Neural crest cell (in vitro differentiated cells): ENCODE data around the gene CERS6. TPM values are rescaled to one million over a fixed set of nuclear protein-coding genes. Genes with fewer than 3 reads are reported as not detected.

ENCODE experiments used
- DNase-seq: peaks from one replicate; pipeline ENCODE4 v3.0.0; 2021; ENCODE audit warnings: low read depth, mixed read lengths, low spot score
- H3K27ac Mint-ChIP-seq: one replicate; pipeline ENCODE4 v1.8.0; 2021; ENCODE audit warnings: mild to moderate bottlenecking, mixed read lengths; ENCODE audit not compliant: unreplicated experiment
- H3K27me3 Mint-ChIP-seq: 2 replicates; pipeline ENCODE4 v1.8.0; 2021; ENCODE audit warnings: low read depth, mild to moderate bottlenecking, mixed read lengths
- H3K36me3 Mint-ChIP-seq: 2 replicates; pipeline ENCODE4 v1.8.0; 2021; ENCODE audit warnings: low read depth, mild to moderate bottlenecking, mixed read lengths
- H3K4me1 Mint-ChIP-seq: 2 replicates; pipeline ENCODE4 v1.8.0; 2021; ENCODE audit warnings: mixed read lengths
- H3K4me3 Mint-ChIP-seq: one replicate; pipeline ENCODE4 v1.8.0; 2021; ENCODE audit warnings: mild to moderate bottlenecking, mixed read lengths
- H3K9me3 Mint-ChIP-seq: 2 replicates; pipeline ENCODE4 v1.8.0; 2021; ENCODE audit warnings: mixed read lengths
- CTCF ChIP-seq: fragments of 200-600 bp; sonication (generic); conservative IDR thresholded peaks from 2 replicates; pipeline ENCODE4 v1.5.0; 2021; ENCODE audit warnings: antibody characterized with exemption, mild to moderate bottlenecking
- total RNA-seq: library from RNA; stranded (reverse); gene quantifications from 2 replicates; pipeline ENCODE4 v1.2.1, GENCODE V29; 2021

The CERS6 gene
- total RNA-seq, 1 donor from 2014 or later, result 27.4 TPM

GRCh38 chr2:168459256-168459655 lies 3.2 kb downstream of the CERS6 start:
- Mint-ChIP-seq H3K4me1 (peaks cover 32% of the 10 kb centered on the region), H3K4me3 (peak overlapping the region; percentile 73), H3K27me3 (no peaks in the 10 kb centered on the region), H3K36me3 (peaks cover 3% of the 10 kb centered on the region), H3K27ac (no peak overlapping the region), H3K9me3 (no peaks in the 10 kb centered on the region)
- no peak for TF ChIP-seq CTCF
- DNase-seq, result no peak

- DNase-seq, result no peak
- TF ChIP-seq CTCF, result no peak
- H3K36me3 Mint-ChIP-seq, result peaks cover 3% of the 10 kb centered on the region
- no peak overlapping the region for H3K27ac Mint-ChIP-seq
- H3K9me3 Mint-ChIP-seq, result peaks cover 2% of the 10 kb centered on the region
- no peaks in the 10 kb centered on the region for H3K27me3 Mint-ChIP-seq
- peaks cover 44% of the 10 kb centered on the region for H3K4me1 Mint-ChIP-seq
- no peak overlapping the region for H3K4me3 Mint-ChIP-seq
Measured at GRCh38 chr2:168460571-168460970, 4.5 kb downstream of the CERS6 start.

- TF ChIP-seq CTCF, result no peak
- no peak for DNase-seq
- H3K4me1 Mint-ChIP-seq, result peaks cover 51% of the 10 kb centered on the region
- no peaks in the 10 kb centered on the region for H3K27me3 Mint-ChIP-seq
- peaks cover 3% of the 10 kb centered on the region for H3K36me3 Mint-ChIP-seq
- peaks cover 2% of the 10 kb centered on the region for H3K9me3 Mint-ChIP-seq
- peak overlapping the region; percentile 39 for H3K4me3 Mint-ChIP-seq
- H3K27ac Mint-ChIP-seq, result no peak overlapping the region
Measured at GRCh38 chr2:168461178-168461941, 5.3 kb downstream of the CERS6 start.

GRCh38 chr2:168461942-168462331 lies 5.9 kb downstream of the CERS6 start:
- Mint-ChIP-seq H3K4me3 (peak overlapping the region; percentile 39), H3K27ac (no peak overlapping the region), H3K9me3 (peaks cover 2% of the 10 kb centered on the region), H3K36me3 (peaks cover 3% of the 10 kb centered on the region), H3K4me1 (peaks cover 56% of the 10 kb centered on the region), H3K27me3 (no peaks in the 10 kb centered on the region)
- peak; percentile 43 for TF ChIP-seq CTCF
- DNase-seq, result no peak

- H3K4me3 Mint-ChIP-seq, result no peak overlapping the region
- no peak overlapping the region for H3K27ac Mint-ChIP-seq
- DNase-seq, result no peak
- peaks cover 2% of the 10 kb centered on the region for H3K9me3 Mint-ChIP-seq
- H3K4me1 Mint-ChIP-seq, result peaks cover 58% of the 10 kb centered on the region
- H3K36me3 Mint-ChIP-seq, result peaks cover 3% of the 10 kb centered on the region
- TF ChIP-seq CTCF, result no peak
- H3K27me3 Mint-ChIP-seq, result no peaks in the 10 kb centered on the region
Measured at GRCh38 chr2:168462543-168463045, 6.5 kb downstream of the CERS6 start.
